ENCODE results near the gene LIPM. TPM values are rescaled to one million over a fixed set of nuclear protein-coding genes. Genes with fewer than 3 reads are reported as not detected.

LIPM gene
- total RNA-seq, 1 donor from 2014 or later = not detected

DNA sequence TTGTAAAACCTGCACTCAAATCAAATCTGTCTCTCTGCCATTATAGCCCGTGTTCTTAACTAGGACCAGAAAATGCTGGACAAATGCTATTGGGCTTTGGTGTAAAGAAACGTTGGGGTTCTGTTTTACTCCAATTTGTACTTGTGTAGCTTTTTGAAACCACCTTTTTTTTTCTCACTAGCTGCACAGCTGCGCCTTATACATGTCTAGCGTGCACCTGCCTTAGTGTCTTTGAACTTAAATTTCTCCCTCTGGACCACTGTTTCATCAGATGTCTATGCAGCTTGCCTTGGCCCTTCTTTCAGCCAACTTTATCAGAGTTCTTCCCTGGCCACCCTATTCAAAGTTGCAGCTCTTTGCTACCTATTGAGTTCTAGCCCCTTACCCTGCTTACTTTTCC lies 7.1 kb downstream of the LIPM start:
- Mint-ChIP-seq H3K27me3 (ENCODE audit: low read depth) (peaks cover 14% of the 10 kb centered on the region), H3K27ac (ENCODE audit: unreplicated experiment) (no peak overlapping the region), H3K36me3 (ENCODE audit: low read depth) (no peaks in the 10 kb centered on the region), H3K9me3 (ENCODE audit: low read depth) (no peaks in the 10 kb centered on the region), H3K4me1 (ENCODE audit: low read depth) (no peaks in the 10 kb centered on the region), H3K4me3 (ENCODE audit: unreplicated experiment) (no peak overlapping the region)
- DNase-seq (ENCODE audit: low spot score) = no peak
- TF ChIP-seq, protein P1, sequence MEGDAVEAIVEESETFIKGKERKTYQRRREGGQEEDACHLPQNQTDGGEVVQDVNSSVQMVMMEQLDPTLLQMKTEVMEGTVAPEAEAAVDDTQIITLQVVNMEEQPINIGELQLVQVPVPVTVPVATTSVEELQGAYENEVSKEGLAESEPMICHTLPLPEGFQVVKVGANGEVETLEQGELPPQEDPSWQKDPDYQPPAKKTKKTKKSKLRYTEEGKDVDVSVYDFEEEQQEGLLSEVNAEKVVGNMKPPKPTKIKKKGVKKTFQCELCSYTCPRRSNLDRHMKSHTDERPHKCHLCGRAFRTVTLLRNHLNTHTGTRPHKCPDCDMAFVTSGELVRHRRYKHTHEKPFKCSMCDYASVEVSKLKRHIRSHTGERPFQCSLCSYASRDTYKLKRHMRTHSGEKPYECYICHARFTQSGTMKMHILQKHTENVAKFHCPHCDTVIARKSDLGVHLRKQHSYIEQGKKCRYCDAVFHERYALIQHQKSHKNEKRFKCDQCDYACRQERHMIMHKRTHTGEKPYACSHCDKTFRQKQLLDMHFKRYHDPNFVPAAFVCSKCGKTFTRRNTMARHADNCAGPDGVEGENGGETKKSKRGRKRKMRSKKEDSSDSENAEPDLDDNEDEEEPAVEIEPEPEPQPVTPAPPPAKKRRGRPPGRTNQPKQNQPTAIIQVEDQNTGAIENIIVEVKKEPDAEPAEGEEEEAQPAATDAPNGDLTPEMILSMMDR (IDR thresholded peaks at IDR 0.05) = no peak

GRCh38 chr10:88810196-88810961 lies 7.8 kb downstream of the LIPM start:
- DNase-seq (ENCODE audit: low spot score) = no peak
- Mint-ChIP-seq H3K27ac (ENCODE audit: unreplicated experiment) (no peak overlapping the region), H3K27me3 (ENCODE audit: low read depth) (peaks cover 17% of the 10 kb centered on the region), H3K36me3 (ENCODE audit: low read depth) (no peaks in the 10 kb centered on the region), H3K9me3 (ENCODE audit: low read depth) (no peaks in the 10 kb centered on the region), H3K4me1 (ENCODE audit: low read depth) (no peaks in the 10 kb centered on the region), H3K4me3 (ENCODE audit: unreplicated experiment) (no peak overlapping the region)
- TF ChIP-seq, protein P1 (IDR thresholded peaks at IDR 0.05) = peak; percentile 87

DNA sequence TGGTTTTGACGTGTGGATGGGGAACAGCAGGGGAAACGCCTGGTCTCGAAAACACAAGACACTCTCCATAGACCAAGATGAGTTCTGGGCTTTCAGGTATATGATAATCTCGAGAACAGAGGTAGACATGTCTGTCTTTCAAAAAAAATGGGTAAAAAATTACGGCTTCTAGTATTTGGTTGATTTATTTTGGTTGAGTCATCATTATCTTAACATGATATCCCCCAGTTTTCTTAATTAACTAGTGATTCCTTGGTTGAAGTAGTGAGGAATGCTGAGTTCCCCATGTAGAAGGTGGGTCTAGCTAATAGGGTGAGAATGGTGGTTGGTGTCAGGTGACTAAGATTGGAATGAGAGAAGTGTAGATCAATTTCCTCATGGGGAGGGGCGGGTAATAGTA lies 10.7 kb downstream of the LIPM start:
- peaks cover 25% of the 10 kb centered on the region for H3K27me3 Mint-ChIP-seq (ENCODE audit: low read depth)
- no peaks in the 10 kb centered on the region for H3K36me3 Mint-ChIP-seq (ENCODE audit: low read depth)
- no peaks in the 10 kb centered on the region for H3K9me3 Mint-ChIP-seq (ENCODE audit: low read depth)
- H3K27ac Mint-ChIP-seq (ENCODE audit: unreplicated experiment) = no peak overlapping the region
- TF ChIP-seq, protein P1 (IDR thresholded peaks at IDR 0.05) = no peak
- H3K4me1 Mint-ChIP-seq (ENCODE audit: low read depth) = no peaks in the 10 kb centered on the region
- no peak overlapping the region for H3K4me3 Mint-ChIP-seq (ENCODE audit: unreplicated experiment)
- no peak for DNase-seq (ENCODE audit: low spot score)

- H3K27me3 Mint-ChIP-seq (ENCODE audit: low read depth) = peaks cover 20% of the 10 kb centered on the region
- no peak overlapping the region for H3K4me3 Mint-ChIP-seq (ENCODE audit: unreplicated experiment)
- H3K9me3 Mint-ChIP-seq (ENCODE audit: low read depth) = no peaks in the 10 kb centered on the region
- H3K36me3 Mint-ChIP-seq (ENCODE audit: low read depth) = no peaks in the 10 kb centered on the region
- no peaks in the 10 kb centered on the region for H3K4me1 Mint-ChIP-seq (ENCODE audit: low read depth)
- TF ChIP-seq, protein P1 (IDR thresholded peaks at IDR 0.05) = no peak
- H3K27ac Mint-ChIP-seq (ENCODE audit: unreplicated experiment) = no peak overlapping the region
- DNase-seq (ENCODE audit: low spot score) = no peak
These were observed 16.8 kb downstream of the LIPM start for GRCh38 chr10:88819290-88819689.

GRCh38 chr10:88820748-88821401 lies 18.3 kb downstream of the LIPM start:
- Mint-ChIP-seq H3K4me3 (ENCODE audit: unreplicated experiment) (no peak overlapping the region), H3K27me3 (ENCODE audit: low read depth) (peaks cover 16% of the 10 kb centered on the region), H3K27ac (ENCODE audit: unreplicated experiment) (no peak overlapping the region), H3K36me3 (ENCODE audit: low read depth) (no peaks in the 10 kb centered on the region), H3K4me1 (ENCODE audit: low read depth) (no peaks in the 10 kb centered on the region), H3K9me3 (ENCODE audit: low read depth) (no peaks in the 10 kb centered on the region)
- no peak for DNase-seq (ENCODE audit: low spot score)
- TF ChIP-seq, protein P1 (IDR thresholded peaks at IDR 0.05) = no peak
